Lung (tissue), 12 donors: ENCODE results near the gene PHGDH. TPM values are rescaled to one million over a fixed set of nuclear protein-coding genes. Genes with fewer than 3 reads are reported as not detected.

Experiments used
- ATAC-seq: fragments of 200-7000 bp; cut with Tn5 transposase; one replicate; pipeline ENCODE4 v1.9.1; 2020; ENCODE audit warnings: moderate number of reproducible peaks; ENCODE audit not compliant: insufficient read depth, low FRiP score
- DNase-seq, 3 donors: peaks; one replicate each; pipeline ENCODE4 v3.0.0-alpha.2; 2013 to 2017
- H3K27ac ChIP-seq, 2 donors: one replicate each; pipeline ENCODE4 v1.5.1; 2013; ENCODE audit warnings: mild to moderate bottlenecking in 2 of 2, moderate library complexity in 2 of 2, control low read depth in 1 of 2, inconsistent platforms in 1 of 2, low read depth in 1 of 2, low read length in 1 of 2
- H3K27me3 ChIP-seq, 3 donors: one replicate each; pipeline ENCODE4 v1.5.1; 2013; ENCODE audit warnings: low read length in 2 of 3; ENCODE audit not compliant: control insufficient read depth in 3 of 3, insufficient read depth in 3 of 3
- H3K36me3 ChIP-seq, 4 donors: one replicate each; pipeline ENCODE4 v1.5.1; 2013; ENCODE audit warnings: low read length in 4 of 4, mild to moderate bottlenecking in 1 of 4, moderate library complexity in 1 of 4; ENCODE audit not compliant: control insufficient read depth in 4 of 4, insufficient read depth in 4 of 4
- H3K4me1 ChIP-seq, 5 donors: one replicate each; pipeline ENCODE4 v1.5.1; 2013; ENCODE audit warnings: low read length in 5 of 5, mild to moderate bottlenecking in 2 of 5, moderate library complexity in 1 of 5; ENCODE audit not compliant: control insufficient read depth in 5 of 5, insufficient read depth in 5 of 5
- H3K4me3 ChIP-seq: one replicate; pipeline ENCODE4 v1.5.1; 2013; ENCODE audit warnings: mild to moderate bottlenecking, control low read depth, moderate library complexity
- H3K9ac ChIP-seq, 2 donors: one replicate each; pipeline ENCODE4 v1.5.1; 2013; ENCODE audit warnings: low read length in 2 of 2, control low read depth in 1 of 2; ENCODE audit not compliant: insufficient read depth in 1 of 2
- H3K9me3 ChIP-seq, 4 donors: one replicate each; pipeline ENCODE4 v1.5.1; 2013; ENCODE audit warnings: low read length in 3 of 4, mild to moderate bottlenecking in 1 of 4, moderate library complexity in 1 of 4; ENCODE audit not compliant: control insufficient read depth in 4 of 4, insufficient read depth in 3 of 4
- CTCF ChIP-seq: IDR thresholded peaks from 2 replicates; pipeline ENCODE4 v1.5.1; 2012; ENCODE audit warnings: mild to moderate bottlenecking; ENCODE audit errors: control extremely low read depth, extremely low read depth
- WGBS, 2 donors: extraction: QIAGEN DNeasy Blood & Tissue Kit; methylation state at CpG; one replicate each; pipeline ENCODE4 v1.1.7; 2013; 5-methylcytosine and 5-hydroxymethylcytosine counted together
- polyA plus RNA-seq, 2 donors: library from polyadenylated mRNA; stranded (reverse); fragments of 200-250 nt; gene quantifications; one replicate each; pipeline ENCODE4 v1.2.1, GENCODE V29; 2013
- total RNA-seq, 2 donors: library from RNA; depleted of rRNA in 1 of 2; stranded (reverse); fragments of >200 nt in 1 of 2; gene quantifications; one replicate each; pipeline ENCODE4 v1.2.1, GENCODE V29; 2014 to 2021
- donor health status: control.
- donor health status: control.
- donor health status: Bipolar disorder and iron deficiency.
- donor health status: healthy.
- donor health status: DM: yes; HTN: yes; CAD: no.

PHGDH gene
- total and polyA plus RNA-seq, 4 donors = 28.8 to 133 (median 34.2) TPM

GRCh38 chr1:119736649-119737039 lies 24.9 kb downstream of the PHGDH start:
- no peaks in the 10 kb centered on the region for H3K27me3 ChIP-seq
- DNase-seq = no peak
- TF ChIP-seq CTCF = no peak
- H3K4me1 ChIP-seq = peaks cover 0 to 6% (median 0%) of the 10 kb centered on the region in 5 donors
- H3K36me3 ChIP-seq = peaks cover 0 to 22% (median 12%) of the 10 kb centered on the region in 4 donors
- no peak overlapping the region for H3K4me3 ChIP-seq
- H3K9ac ChIP-seq = no peak overlapping the region
- no peak for ATAC-seq
- no peaks in the 10 kb centered on the region for H3K9me3 ChIP-seq
- 95 to 98% methylated on average over 2 of the region's 2 CpGs for WGBS, 2 donors
- no peak overlapping the region for H3K27ac ChIP-seq

- Histone ChIP-seq H3K9ac (no peak overlapping the region), H3K4me1 (peaks cover 0 to 6% (median 0%) of the 10 kb centered on the region in 5 donors), H3K27me3 (no peaks in the 10 kb centered on the region), H3K27ac (no peak overlapping the region), H3K36me3 (peaks cover 0 to 22% (median 12%) of the 10 kb centered on the region in 4 donors), H3K4me3 (no peak overlapping the region), H3K9me3 (no peaks in the 10 kb centered on the region)
- DNase-seq (peak; percentile 36 to 75 (median 74)), ATAC-seq (no peak)
- no peak for TF ChIP-seq CTCF
- 45 to 66% methylated on average over 16 of the region's 16 CpGs for WGBS, 2 donors
Measured at GRCh38 chr1:119737040-119737682, 25.4 kb downstream of the PHGDH start.

GRCh38 chr1:119738100-119738720 lies 26.5 kb downstream of the PHGDH start:
- H3K36me3 ChIP-seq = peaks cover 0 to 22% (median 14%) of the 10 kb centered on the region in 4 donors

More at GRCh38 chr1:119738100-119738720, 26.5 kb downstream of the PHGDH start:
- Histone ChIP-seq H3K4me1 (peaks cover 0 to 8% (median under 1%) of the 10 kb centered on the region in 5 donors), H3K9ac (no peak overlapping the region), H3K9me3 (no peaks in the 10 kb centered on the region), H3K27ac (no peak overlapping the region), H3K27me3 (no peaks in the 10 kb centered on the region), H3K4me3 (no peak overlapping the region)
- DNase-seq (no peak), ATAC-seq (no peak)
- 86 to 93% methylated on average over 7 of the region's 7 CpGs for WGBS, 2 donors
- no peak for TF ChIP-seq CTCF
